HG03025 (cell line): Measurements from ENCODE around the gene CD63.

ENCODE experiments used
- ATAC-seq: cut with Tn5 transposase; IDR thresholded peaks from one replicate; pipeline ENCODE4 v1.9.1; 2021; ENCODE audit warnings: mild to moderate bottlenecking, moderate library complexity; ENCODE audit not compliant: unreplicated experiment, low FRiP score

The CD63 gene

GRCh38 chr12:55694188-55694515 is 34.7 kb downstream of the CD63 start:
- ATAC-seq = no peak

- no peak for ATAC-seq
Measured at GRCh38 chr12:55693323-55694187, 35.3 kb downstream of the CD63 start.

GRCh38 chr12:55692631-55693322 is 36.0 kb downstream of the CD63 start:
- ATAC-seq = no peak

- no peak for ATAC-seq
Measured at GRCh38 chr12:55688716-55689655, 39.8 kb downstream of the CD63 start.

GRCh38 chr12:55687746-55688145 is 41.1 kb downstream of the CD63 start:
- ATAC-seq = no peak

- no peak for ATAC-seq
Measured at GRCh38 chr12:55686366-55687010, 42.3 kb downstream of the CD63 start.

GRCh38 chr12:55685671-55686070 is 43.1 kb downstream of the CD63 start:
- ATAC-seq = no peak

- ATAC-seq = no peak
Measured at GRCh38 chr12:55684761-55685370, 43.9 kb downstream of the CD63 start.

- ATAC-seq = no peak
Measured at GRCh38 chr12:55683676-55684075, 45.1 kb downstream of the CD63 start.

- ATAC-seq = no peak
Measured at GRCh38 chr12:55682087-55682796, 46.6 kb downstream of the CD63 start.

GRCh38 chr12:55681142-55682077 is 47.4 kb downstream of the CD63 start:
- no peak for ATAC-seq

GRCh38 chr12:55679691-55680090 is 49.1 kb downstream of the CD63 start:
- ATAC-seq = no peak

- no peak for ATAC-seq
Measured at GRCh38 chr12:55676707-55677106, 52.1 kb downstream of the CD63 start.

GRCh38 chr12:55675666-55676065 is 53.1 kb downstream of the CD63 start:
- no peak for ATAC-seq
